Liver (tissue), 9 donors: ENCODE results near the gene CACNA1E. TPM values are rescaled to one million over a fixed set of nuclear protein-coding genes. Genes with fewer than 3 reads are reported as not detected.

Source experiments
- DNase-seq: peaks from one replicate; pipeline ENCODE4 v3.0.0-alpha.2; 2017; ENCODE audit warnings: low spot score
- H3K27ac ChIP-seq, 2 donors: one replicate each; pipeline ENCODE4 v1.7.0; 2013; ENCODE audit warnings: inconsistent platforms in 2 of 2, low read length in 2 of 2, control low read depth in 1 of 2, low read depth in 1 of 2, mild to moderate bottlenecking in 1 of 2
- H3K27me3 ChIP-seq, 4 donors: one replicate each; pipeline versions ENCODE4 v1.6.1 to v1.7.0; 2013; ENCODE audit warnings: low read length in 3 of 4, inconsistent platforms in 1 of 4, mild to moderate bottlenecking in 1 of 4, moderate library complexity in 1 of 4; ENCODE audit not compliant: control insufficient read depth in 4 of 4, insufficient read depth in 4 of 4
- H3K36me3 ChIP-seq, 4 donors: one replicate each; pipeline versions ENCODE4 v1.6.1 to v1.7.0; 2013; ENCODE audit warnings: low read length in 3 of 4, mild to moderate bottlenecking in 3 of 4, low read depth in 1 of 4, moderate library complexity in 1 of 4; ENCODE audit not compliant: control insufficient read depth in 4 of 4, insufficient read depth in 3 of 4
- H3K4me1 ChIP-seq, 4 donors: one replicate each; pipeline versions ENCODE4 v1.6.1 to v1.7.0; 2013; ENCODE audit warnings: low read length in 3 of 4, mild to moderate bottlenecking in 3 of 4, moderate library complexity in 1 of 4; ENCODE audit not compliant: control insufficient read depth in 4 of 4, insufficient read depth in 4 of 4
- H3K4me3 ChIP-seq, 3 donors: one replicate each; pipeline versions ENCODE4 v1.6.1 to v1.7.0; 2013; ENCODE audit warnings: low read length in 3 of 3, control low read depth in 1 of 3, low read depth in 1 of 3, mild to moderate bottlenecking in 1 of 3
- H3K9ac ChIP-seq, 2 donors: one replicate each; pipeline ENCODE4 v1.7.0; 2013; ENCODE audit warnings: low read length in 2 of 2, mild to moderate bottlenecking in 2 of 2, moderate library complexity in 2 of 2, control low read depth in 1 of 2, low read depth in 1 of 2
- H3K9me3 ChIP-seq, 4 donors: one replicate each; pipeline versions ENCODE4 v1.6.1 to v1.7.0; 2013; ENCODE audit warnings: low read length in 3 of 4; ENCODE audit not compliant: control insufficient read depth in 4 of 4
- FOXA2 ChIP-seq: IDR thresholded peaks from 2 replicates; pipeline ENCODE4 v1.6.1; 2016; ENCODE audit warnings: antibody characterized with exemption
- HNF4A ChIP-seq, 2 donors: conservative IDR thresholded peaks; 2 replicates each; pipeline ENCODE4 v1.6.1; 2016; ENCODE audit warnings: antibody characterized with exemption in 2 of 2, mild to moderate bottlenecking in 2 of 2
- HNF4G ChIP-seq: IDR thresholded peaks from 2 replicates; pipeline ENCODE4 v1.6.1; 2016; ENCODE audit warnings: antibody characterized with exemption
- JUND ChIP-seq, 2 donors: IDR thresholded peaks; 2 replicates each; pipeline ENCODE4 v1.6.1; 2016; ENCODE audit warnings: antibody characterized with exemption in 2 of 2
- NR2F2 ChIP-seq: IDR thresholded peaks from 2 replicates; pipeline ENCODE4 v1.6.1; 2016; ENCODE audit warnings: antibody characterized with exemption
- RXRA ChIP-seq, 2 donors: IDR thresholded peaks; 2 replicates each; pipeline ENCODE4 v1.6.1; 2017 to 2018; ENCODE audit warnings: antibody characterized with exemption in 2 of 2, mild to moderate bottlenecking in 1 of 2
- SP1 ChIP-seq: IDR thresholded peaks from 2 replicates; pipeline ENCODE4 v1.6.1; 2018; ENCODE audit warnings: antibody characterized with exemption, mild to moderate bottlenecking
- YY1 ChIP-seq: IDR thresholded peaks from 2 replicates; pipeline ENCODE4 v1.6.1; 2016; ENCODE audit warnings: antibody characterized with exemption, mild to moderate bottlenecking
- WGBS: extraction: QIAGEN DNeasy Blood & Tissue Kit; methylation state at CpG from one replicate; pipeline ENCODE4 v1.1.7; 2013; 5-methylcytosine and 5-hydroxymethylcytosine counted together
- polyA plus RNA-seq, 2 donors: library from polyadenylated mRNA; stranded (reverse) in 1 of 2; unstranded in 1 of 2; fragments of 200-250 nt in 1 of 2; fragments of >200 nt in 1 of 2; fragmentation: Nextera tagmentation in 1 of 2; extraction: Ambion mirVana in 1 of 2; gene quantifications; one replicate each; pipeline versions ENCODE4 v1.2.1 to v1.2.3, GENCODE V29; 2013 to 2015
- total RNA-seq, 2 donors: library from RNA; depleted of rRNA; stranded (reverse); fragments of >200 nt; gene quantifications; one replicate each; pipeline ENCODE4 v1.2.3, GENCODE V29; 2014
- TF ChIP-seq, protein P1 (sequence below): IDR thresholded peaks from 2 replicates; pipeline ENCODE4 v1.6.1; 2016; ENCODE audit warnings: antibody characterized with exemption, mild to moderate bottlenecking
- donor health status: healthy.
- donor health status: healthy.
- donor health status: healthy.
- donor health status: healthy.
- donor health status: healthy.

The CACNA1E gene
- total and polyA plus RNA-seq, 4 donors = under 0.01 to 0.08 (median 0.01) TPM; not detected in 1

DNA sequence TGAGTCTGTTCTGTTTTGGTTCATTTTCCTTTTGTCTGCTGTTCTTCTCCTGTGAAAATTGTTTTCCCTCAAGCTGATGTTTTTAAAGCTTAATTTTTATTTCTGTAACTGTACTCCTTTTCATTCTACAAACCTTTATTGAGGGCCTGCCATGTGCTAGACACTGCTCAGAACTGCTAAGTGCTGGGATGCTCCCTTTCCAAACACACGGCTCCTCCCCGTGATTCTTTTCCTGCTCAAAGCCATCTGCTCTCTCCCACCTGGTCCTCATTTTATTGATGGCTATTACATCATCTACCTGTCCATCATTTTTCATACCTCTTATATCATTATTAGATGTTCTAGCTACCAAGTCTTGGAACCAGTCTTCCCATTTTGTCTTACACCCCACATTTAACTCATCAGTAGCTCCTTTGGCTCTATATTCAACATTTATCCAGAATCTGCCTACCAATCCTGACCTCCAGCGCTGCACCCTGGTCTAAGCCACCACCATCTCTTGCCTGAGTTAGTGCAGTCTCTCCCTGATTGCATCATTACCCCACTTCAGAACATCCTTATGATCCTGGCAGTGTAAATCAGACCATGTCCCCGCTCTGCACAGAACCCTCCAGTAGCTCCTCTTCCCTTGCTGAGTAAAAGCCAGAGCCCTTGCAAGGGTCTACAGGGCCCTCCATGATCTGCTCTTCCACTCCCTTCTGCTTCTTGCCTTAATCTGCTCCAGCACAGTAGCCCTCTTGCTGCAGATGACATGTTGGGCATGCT is 118.1 kb downstream of the CACNA1E start:
- 88% methylated on average over 4 of the region's 4 CpGs for WGBS
- no peak for TF ChIP-seq NR2F2
- Histone ChIP-seq H3K27me3 (no peaks in the 10 kb centered on the region), H3K27ac (no peak overlapping the region), H3K4me3 (no peak overlapping the region), H3K9ac (no peak overlapping the region), H3K36me3 (no peaks in the 10 kb centered on the region), H3K4me1 (peaks cover 4 to 14% (median 11%) of the 10 kb centered on the region in 4 donors), H3K9me3 (no peaks in the 10 kb centered on the region)
- no peak for DNase-seq

DNA sequence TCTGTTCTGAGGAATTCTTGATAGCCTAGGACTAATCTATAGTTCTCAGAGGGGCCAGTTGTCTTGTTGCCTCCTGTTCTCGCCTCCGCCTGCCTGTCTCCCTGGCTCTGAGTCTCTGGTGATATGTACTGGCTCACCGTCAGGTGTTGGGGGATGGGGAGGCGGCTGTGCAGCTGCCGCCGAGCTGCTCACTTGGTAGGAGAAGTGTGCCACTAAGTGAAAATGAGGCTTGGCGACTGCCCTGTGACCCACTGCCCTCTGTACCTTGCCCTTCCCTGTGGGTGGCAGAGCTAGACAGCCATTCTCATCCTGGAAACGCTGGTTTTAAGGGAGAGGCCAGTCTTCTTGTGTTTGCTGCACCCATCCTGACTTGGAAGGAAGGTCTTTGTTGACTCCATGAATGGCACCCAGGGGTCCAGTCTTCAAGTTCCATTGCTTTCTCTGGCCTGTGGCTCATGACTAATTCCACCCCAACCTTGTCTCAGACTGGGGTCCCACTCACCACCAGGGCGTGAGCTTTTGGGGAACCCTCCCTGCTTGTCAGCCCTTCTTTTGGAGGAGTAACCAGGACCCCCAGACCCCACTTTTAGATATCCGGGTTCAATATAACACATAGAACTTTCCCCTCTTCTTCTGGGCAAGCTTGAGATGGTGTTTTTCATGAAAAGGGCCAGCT is 120.6 kb downstream of the CACNA1E start:
- H3K9me3 ChIP-seq = no peaks in the 10 kb centered on the region
- H3K9ac ChIP-seq = no peak overlapping the region
- no peaks in the 10 kb centered on the region for H3K36me3 ChIP-seq
- TF ChIP-seq HNF4G (peak; percentile 6), FOXA2 (peak; percentile 16), SP1 (peak; percentile 25), HNF4A (conservative IDR thresholded peaks at IDR 0.05) (peak; percentile 74 to 82), JUND (IDR thresholded peaks at IDR 0.05) (no peak), RXRA (IDR thresholded peaks at IDR 0.05) (peak; percentile 58 to 77)
- no peak overlapping the region for H3K4me3 ChIP-seq
- WGBS = 56% methylated on average over 10 of the region's 10 CpGs
- no peaks in the 10 kb centered on the region for H3K27me3 ChIP-seq
- peaks cover 4 to 14% (median 11%) of the 10 kb centered on the region in 4 donors for H3K4me1 ChIP-seq
- no peak overlapping the region for H3K27ac ChIP-seq
- DNase-seq = no peak

DNA sequence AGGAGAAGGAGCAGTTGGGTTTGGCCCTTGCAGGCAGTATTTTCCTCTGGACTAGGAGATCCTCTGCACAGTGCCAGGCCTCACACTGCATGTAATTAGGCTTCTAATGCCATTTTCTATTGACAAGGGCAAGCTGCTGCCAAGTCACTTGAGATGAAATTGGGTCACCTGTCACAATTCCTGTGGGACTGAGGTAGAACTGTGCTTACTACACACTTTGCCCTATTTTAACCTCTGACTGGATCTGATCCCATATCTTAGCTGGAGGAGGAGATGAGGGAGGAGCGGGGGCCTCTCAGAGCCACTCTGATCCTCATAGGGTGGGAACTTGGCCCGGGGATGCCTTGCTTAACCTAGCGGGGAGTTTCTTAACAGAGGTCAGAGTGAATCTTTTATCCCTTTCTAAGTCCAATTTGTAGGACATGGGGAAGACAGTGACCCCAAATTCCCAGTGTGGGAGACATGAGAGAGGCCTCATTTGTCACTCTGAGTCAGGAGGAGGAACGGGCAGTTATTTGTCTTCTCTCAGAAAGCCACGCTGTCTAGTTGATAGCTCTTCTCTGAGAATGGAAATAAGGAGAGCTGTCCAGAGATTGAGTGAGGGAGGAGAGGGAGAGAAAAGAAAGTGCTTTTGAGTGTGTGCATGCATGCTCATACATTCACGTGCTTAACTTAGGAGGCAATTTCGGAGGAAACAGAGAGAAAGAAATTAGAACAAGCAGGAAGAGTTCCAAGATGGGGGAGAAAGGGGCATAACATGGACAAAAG is 121.3 kb downstream of the CACNA1E start:
- DNase-seq = no peak
- 64% methylated on average over 7 of the region's 7 CpGs for WGBS
- Histone ChIP-seq H3K9me3 (no peaks in the 10 kb centered on the region), H3K9ac (no peak overlapping the region), H3K4me1 (peaks cover 4 to 14% (median 11%) of the 10 kb centered on the region in 4 donors), H3K4me3 (no peak overlapping the region), H3K36me3 (no peaks in the 10 kb centered on the region), H3K27ac (no peak overlapping the region), H3K27me3 (no peaks in the 10 kb centered on the region)
- TF ChIP-seq FOXA2 (peak; percentile 28), RXRA (IDR thresholded peaks at IDR 0.05) (peak; percentile 67 to 71), HNF4A (conservative IDR thresholded peaks at IDR 0.05) (peak in 1 of 2 donors; percentile 42), YY1 (no peak), NR2F2 (no peak)
- TF ChIP-seq, protein P1, sequence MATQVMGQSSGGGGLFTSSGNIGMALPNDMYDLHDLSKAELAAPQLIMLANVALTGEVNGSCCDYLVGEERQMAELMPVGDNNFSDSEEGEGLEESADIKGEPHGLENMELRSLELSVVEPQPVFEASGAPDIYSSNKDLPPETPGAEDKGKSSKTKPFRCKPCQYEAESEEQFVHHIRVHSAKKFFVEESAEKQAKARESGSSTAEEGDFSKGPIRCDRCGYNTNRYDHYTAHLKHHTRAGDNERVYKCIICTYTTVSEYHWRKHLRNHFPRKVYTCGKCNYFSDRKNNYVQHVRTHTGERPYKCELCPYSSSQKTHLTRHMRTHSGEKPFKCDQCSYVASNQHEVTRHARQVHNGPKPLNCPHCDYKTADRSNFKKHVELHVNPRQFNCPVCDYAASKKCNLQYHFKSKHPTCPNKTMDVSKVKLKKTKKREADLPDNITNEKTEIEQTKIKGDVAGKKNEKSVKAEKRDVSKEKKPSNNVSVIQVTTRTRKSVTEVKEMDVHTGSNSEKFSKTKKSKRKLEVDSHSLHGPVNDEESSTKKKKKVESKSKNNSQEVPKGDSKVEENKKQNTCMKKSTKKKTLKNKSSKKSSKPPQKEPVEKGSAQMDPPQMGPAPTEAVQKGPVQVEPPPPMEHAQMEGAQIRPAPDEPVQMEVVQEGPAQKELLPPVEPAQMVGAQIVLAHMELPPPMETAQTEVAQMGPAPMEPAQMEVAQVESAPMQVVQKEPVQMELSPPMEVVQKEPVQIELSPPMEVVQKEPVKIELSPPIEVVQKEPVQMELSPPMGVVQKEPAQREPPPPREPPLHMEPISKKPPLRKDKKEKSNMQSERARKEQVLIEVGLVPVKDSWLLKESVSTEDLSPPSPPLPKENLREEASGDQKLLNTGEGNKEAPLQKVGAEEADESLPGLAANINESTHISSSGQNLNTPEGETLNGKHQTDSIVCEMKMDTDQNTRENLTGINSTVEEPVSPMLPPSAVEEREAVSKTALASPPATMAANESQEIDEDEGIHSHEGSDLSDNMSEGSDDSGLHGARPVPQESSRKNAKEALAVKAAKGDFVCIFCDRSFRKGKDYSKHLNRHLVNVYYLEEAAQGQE = no peak
